HG03045 (cell line): ENCODE data around the gene PGLYRP2.

Experiments used
- ATAC-seq: cut with Tn5 transposase; IDR thresholded peaks from one replicate; pipeline ENCODE4 v1.9.1; 2021; ENCODE audit warnings: mild to moderate bottlenecking, moderate library complexity; ENCODE audit not compliant: unreplicated experiment

The PGLYRP2 gene

DNA sequence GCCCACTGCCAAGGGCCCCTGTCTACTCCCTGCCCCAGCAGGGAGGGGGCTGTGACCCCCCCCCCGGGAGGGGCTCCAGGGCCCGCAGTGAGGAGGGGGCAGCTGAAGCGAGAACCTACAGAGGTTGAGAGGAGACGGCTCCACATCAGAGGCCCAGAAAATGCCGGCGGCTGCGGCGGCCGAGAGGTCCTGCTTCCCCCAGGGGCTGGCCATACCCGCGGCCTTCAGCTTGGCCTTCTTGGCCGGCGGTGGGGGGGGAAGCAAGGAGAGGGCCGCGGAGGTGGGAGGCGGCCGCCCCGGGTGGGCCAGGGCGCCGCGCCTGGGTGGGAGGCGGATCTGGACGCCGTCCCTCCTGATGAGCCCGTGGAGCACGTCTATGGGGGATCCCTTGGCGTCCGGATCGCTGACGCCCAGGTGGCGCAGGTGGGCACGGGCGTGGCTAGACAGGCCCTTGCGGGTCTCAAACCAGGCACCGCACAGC lies 51.3 kb downstream of the PGLYRP2 start:
- no peak for ATAC-seq

DNA sequence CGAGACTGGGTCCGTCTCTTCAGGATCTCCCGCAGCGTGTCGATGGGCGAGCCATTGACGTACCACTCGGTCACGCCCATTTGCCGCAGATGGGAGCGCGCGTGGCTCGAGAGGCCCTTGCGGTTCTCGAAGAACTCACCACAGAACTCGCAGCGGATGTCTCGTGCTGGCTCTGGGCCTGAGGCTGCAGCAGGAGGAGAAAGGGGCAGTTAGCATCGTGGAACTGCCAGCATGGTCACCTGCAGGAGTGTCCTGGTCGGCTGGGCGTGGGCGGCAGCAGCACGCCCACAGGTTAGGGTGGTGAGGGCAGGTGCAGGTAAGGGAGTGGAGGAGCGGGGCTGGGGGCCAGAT lies 52.0 kb downstream of the PGLYRP2 start:
- no peak for ATAC-seq

DNA sequence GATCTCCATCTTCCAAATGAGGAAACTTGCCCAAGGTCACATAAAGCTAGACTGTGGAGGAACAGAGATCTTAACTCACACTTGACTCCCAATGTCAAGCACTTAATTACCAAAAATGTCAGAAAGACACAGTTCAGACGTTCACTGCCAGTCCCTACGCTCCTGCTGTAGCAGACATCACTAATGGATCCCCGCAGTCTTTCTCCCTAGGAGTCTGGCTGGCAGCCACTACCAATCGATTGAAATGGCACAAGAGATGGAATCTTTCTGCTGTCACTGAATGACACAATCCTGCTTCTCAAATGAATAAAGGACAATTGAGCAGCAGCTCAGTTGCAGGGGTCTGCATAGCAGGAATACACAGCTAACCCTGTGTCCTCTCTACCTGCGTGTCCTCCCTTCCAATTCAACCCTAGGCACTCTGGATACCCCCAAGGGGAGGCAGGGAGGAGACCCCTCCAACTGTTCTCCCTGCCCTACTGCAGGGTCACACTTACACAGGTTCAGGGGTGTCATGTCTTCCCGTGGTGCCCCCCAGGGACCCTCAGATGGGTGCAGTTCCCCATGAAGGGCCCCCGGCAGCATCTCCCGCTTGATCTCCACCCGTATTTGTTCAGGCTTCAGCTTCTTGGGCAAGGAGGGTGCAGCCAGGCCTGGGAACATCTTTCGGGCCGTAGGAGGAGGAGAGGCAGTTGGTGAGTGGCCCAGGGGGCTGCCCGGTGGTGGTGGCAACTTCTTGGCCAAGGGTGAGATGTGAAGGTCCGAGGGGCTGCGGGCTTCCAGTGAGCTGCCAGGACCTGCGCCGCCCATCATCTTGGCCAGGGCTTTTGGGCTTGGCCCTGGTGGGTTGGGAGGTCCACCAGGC lies 52.6 kb downstream of the PGLYRP2 start:
- no peak for ATAC-seq

DNA sequence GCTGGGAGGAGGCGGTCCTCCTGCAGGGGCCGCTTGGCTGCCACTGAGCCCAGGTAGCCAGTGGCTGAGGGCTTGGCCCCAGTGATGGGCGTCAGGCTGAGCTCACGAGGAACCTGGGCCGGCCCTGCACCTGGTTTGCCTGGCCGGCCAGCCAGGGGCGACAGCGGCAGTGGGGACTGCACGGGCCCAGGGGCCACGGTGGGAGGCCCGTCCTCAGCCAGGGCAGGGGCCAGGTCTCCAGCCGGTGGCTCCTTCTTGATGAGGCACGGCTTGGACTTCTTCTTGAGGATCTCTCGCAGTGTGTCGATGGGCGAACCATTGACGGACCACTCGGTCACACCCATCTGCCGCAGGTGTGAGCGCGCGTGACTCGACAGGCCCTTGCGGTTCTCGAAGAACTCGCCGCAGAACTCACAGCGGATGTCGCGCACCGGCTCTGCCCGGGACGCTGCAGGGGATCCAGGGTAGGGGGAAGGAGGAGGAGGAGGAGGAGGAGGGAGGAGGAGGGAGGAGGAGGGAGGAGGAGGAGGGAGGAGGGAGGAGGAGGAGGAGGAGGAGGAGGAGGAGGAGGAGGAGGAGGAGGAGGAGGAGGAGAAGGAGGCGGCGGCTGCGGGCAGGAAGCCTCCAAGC lies 53.9 kb downstream of the PGLYRP2 start:
- no peak for ATAC-seq

DNA sequence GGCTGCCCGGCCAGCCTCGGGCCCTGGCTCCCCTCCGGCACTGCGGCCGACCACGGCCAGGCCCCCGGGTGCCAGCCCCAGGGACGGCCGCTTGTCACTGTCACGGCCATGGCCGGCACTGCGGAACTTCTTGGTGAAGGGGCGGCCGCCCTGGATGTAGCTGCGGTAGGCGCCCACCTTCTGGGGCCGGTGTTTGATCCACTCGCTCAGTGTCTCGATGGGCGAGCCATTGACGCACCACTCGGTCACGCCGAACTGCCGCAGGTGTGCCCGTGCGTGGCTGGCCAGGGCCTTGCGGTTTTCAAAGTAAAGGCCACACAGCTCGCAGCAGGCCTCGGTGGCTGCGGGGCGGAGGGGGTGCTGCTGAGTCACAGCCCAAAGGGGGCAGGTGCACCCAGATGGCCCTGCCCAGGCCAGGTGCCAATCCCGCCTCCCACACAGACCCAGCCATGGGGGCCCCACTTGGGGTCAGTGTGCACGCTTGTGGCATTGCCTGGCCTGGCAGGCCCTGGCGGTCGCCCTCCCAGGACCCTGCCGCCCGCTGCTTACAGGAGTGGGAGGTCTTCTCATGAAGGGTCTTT lies 54.5 kb downstream of the PGLYRP2 start:
- no peak for ATAC-seq

DNA sequence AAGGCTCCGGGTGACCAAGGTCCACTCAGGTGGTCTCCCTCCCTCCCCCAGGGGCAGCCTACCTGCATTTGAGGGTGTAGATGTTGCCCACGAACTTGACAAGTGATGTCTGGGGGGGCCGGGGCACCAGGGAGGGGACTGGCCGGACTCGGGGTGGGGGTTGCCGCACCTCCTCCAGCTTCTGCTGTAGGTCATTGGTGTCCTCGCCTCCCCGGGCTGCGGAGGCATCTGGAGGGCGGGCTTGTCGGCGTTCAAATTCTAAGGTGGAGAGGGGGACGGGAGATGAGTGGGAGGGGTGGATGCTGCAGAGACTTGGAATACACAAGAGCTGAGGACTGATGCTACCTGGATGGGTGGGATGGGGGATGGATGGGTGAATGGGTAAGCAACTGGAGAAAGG lies 55.2 kb downstream of the PGLYRP2 start:
- no peak for ATAC-seq

DNA sequence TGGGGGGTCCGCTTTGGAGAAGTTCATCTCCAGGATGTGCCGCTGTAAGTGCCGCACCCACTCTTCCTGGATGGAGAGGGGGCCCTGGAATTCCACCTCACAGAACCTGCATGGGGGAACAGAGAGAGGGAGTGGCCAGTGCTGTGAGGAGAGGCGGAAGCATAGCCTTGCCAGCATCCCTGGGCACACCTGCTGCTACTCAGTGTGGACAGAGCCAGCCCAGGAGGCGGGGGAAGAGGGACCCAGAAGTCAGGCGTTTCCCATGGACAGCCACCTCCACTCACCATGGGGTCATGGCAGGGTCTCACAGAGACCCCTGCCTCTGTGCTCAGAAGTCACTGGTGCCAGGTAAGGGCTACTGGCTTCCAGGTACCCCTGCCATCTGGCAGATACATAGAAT lies 56.2 kb downstream of the PGLYRP2 start:
- ATAC-seq: no peak

DNA sequence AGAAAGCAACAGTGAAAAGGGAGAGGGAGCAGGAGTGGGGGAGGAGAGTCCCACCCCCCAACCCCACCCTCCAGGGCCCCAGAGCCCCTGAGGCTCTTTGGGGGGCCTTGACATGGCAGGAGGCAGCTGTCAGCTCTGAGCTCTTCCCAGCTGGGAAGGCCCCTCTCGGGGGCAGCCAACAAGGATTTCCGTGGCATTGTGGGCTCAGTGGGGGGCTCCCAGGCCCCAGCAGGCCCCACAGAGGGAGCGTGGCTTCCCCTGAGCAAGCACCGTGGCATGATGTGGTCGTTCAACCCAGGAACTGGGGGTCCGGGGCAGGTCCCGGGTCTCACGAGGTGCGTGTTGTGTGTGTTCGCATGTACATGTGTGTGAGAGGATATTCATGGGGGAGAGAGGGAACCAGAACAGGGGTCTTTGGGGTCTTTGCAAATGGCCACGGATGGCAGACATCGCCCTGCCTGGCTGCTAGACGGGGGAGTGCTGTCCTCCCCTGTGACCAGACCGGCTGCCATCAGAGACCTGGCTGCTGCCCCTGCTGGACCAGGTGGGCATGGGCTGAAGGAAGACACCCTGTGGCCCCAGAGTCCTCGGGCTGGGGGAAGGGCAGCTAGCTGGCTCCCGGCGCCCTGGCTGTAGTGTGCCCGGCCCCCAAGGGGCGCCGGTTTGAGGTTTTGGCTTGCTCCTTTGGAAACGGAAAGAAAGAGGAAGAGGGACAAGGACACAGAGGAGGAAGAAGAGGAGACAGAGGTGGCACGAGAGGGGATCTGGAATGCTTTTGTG lies 56.8 kb downstream of the PGLYRP2 start:
- no peak for ATAC-seq

DNA sequence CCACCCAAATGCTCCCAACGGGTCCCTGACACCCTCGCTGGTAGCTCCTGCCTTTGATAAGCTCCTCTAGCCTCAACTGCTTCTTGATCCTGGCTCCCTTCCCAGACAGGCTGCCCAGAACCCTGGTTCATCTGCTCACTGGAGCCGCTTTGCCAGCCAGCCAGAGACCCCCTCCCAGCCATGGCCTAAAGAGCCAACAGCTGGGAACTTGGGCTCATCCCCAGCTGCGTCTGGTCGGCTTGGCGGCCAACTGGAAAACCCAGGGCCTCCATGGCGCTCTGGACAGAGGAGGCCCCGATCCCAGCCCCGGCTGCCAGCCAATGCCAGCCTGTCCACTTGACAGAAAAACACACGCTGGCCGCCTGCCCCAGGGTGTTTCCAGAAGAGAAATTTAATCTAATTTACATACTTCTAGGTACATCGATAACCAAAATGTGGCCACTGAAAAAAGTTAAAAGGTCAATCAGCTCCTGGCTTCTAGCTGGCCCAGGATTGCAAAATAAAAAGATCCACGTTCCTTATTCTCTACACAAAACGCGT lies 57.5 kb downstream of the PGLYRP2 start:
- ATAC-seq: no peak

DNA sequence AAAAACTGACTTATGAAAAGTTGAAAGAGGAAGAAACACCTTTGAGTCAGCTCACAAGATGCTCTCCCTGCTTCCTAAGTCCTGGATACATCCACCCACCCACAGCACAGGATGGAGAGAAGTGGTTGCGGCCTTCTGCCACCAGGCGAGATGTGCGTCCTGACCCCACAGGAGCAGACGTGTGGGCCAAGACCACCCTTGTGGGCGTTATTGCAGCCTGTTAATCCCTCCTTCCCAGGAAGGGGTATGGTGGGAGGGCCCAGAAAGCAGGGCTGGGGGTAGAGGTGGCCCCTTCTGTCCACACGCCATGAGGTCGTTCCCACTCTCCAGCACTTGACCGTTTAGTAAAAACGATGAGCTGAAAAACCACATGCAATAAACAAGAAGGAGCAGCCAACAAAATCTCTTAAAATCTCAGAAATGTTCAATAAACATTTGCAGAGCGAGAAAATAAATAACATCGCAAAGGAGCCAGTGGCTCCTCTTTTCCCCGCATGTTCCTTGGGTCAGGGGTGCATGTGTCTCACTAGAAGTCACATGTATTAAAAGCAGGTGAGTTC lies 58.1 kb downstream of the PGLYRP2 start:
- ATAC-seq: no peak

DNA sequence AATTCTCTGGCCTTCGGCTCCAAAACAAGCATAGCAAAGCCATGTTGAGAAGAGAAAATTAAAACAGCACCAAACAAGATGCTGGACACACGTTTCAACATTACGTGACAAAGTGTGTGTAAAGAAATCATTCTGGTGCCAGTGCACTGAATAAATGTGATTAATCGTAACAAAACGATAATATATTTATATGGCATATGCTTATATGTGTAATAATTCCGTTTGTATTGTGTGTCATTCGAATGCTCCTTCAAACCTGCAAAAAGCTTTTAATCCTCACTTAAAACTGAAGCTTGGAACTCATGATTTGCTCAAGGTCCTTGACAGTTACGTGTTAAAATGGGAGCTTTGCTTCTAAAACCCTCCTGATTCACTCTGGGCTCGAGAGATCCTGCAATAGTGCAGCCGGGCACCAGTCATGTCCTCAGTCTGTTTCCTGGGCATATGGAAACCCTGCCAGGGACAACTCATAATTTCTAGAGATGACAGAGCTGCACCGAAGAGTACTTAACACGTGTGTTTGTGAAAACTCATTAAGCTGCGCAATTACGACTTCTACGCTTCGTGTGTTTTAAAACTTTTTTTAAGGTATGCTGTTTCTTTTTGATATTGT lies 59.8 kb downstream of the PGLYRP2 start:
- no peak for ATAC-seq
